Caco-2 (cell line): ENCODE data around the gene ASB15. TPM values are rescaled to one million over a fixed set of nuclear protein-coding genes. Genes with fewer than 3 reads are reported as not detected.

Experiments
- BruUV-seq: library from RNA; stranded (reverse); fragments of 400-500 nt; replicated peaks from 2 replicates; lab custom pipeline; 2021; lab: Mats Ljungman, UMichigan
- CTCF ChIA-PET: fragments of 300-600 bp; sonication (Branson Sonifier 250); formaldehyde crosslinking; loops from one replicate; lab custom pipeline; 2022; ENCODE audit warnings: antibody characterized with exemption; lab: Charles Lee
- POLR2A ChIA-PET: fragments of 300-600 bp; sonication (Branson Sonifier 250); formaldehyde crosslinking; loops from one replicate; lab custom pipeline; 2022; ENCODE audit warnings: antibody characterized with exemption; lab: Charles Lee
- DNase-seq, 2 experiments: peaks; one replicate each; pipeline versions ENCODE4 v3.0.0 to v3.0.0-alpha.2; 2020 to 2022
- H3K27me3 ChIP-seq: replicated peaks from 2 replicates; pipeline ENCODE4 v1.6.0; 2011; ENCODE audit warnings: low read length; ENCODE audit not compliant: control insufficient read depth, insufficient read depth
- H3K36me3 ChIP-seq: 2 replicates; pipeline ENCODE4 v1.5.1; 2011; ENCODE audit warnings: low read length; ENCODE audit not compliant: control insufficient read depth, insufficient read depth
- H3K4me1 ChIP-seq: fragments of 250-450 bp; sonication (Bioruptor Pico); 2 replicates; pipeline ENCODE4 v1.5.1; 2020; ENCODE audit warnings: mild to moderate bottlenecking
- H3K4me3 ChIP-seq: 2 replicates; pipeline ENCODE4 v1.5.1; 2011; ENCODE audit warnings: low read depth, mild to moderate bottlenecking, control low read depth, low read length
- H3K9me3 ChIP-seq: fragments of 250-450 bp; sonication (Bioruptor Pico); 2 replicates; pipeline ENCODE4 v1.5.1; 2020; ENCODE audit warnings: mild to moderate bottlenecking, moderate library complexity
- H3K27ac Mint-ChIP-seq: one replicate; pipeline ENCODE4 v1.8.0; 2022; ENCODE audit warnings: mixed read lengths; ENCODE audit not compliant: unreplicated experiment
- H3K27me3 Mint-ChIP-seq: one replicate; pipeline ENCODE4 v1.8.0; 2022; ENCODE audit warnings: mixed read lengths; ENCODE audit not compliant: insufficient read depth, unreplicated experiment
- H3K36me3 Mint-ChIP-seq: one replicate; pipeline ENCODE4 v1.8.0; 2022; ENCODE audit warnings: mild to moderate bottlenecking, mixed read lengths; ENCODE audit not compliant: insufficient read depth, unreplicated experiment
- H3K4me1 Mint-ChIP-seq: one replicate; pipeline ENCODE4 v1.8.0; 2022; ENCODE audit warnings: low read depth, mixed read lengths; ENCODE audit not compliant: unreplicated experiment
- H3K4me3 Mint-ChIP-seq: one replicate; pipeline ENCODE4 v1.8.0; 2022; ENCODE audit warnings: mild to moderate bottlenecking, moderate library complexity, mixed read lengths; ENCODE audit not compliant: unreplicated experiment
- H3K9me3 Mint-ChIP-seq: one replicate; pipeline ENCODE4 v1.8.0; 2022; ENCODE audit warnings: mixed read lengths; ENCODE audit not compliant: unreplicated experiment
- intact Hi-C: fragments of 100-400 bp; cut with micrococcal nuclease; formaldehyde crosslinking; loops from one replicate; pipeline ENCODE4 v1.10.0; 2022; ENCODE audit not compliant: unreplicated experiment
- total RNA-seq: library from RNA; stranded (reverse); gene quantifications from 2 replicates; pipeline ENCODE4 v1.2.3, GENCODE V29; 2022
- TF ChIP-seq, protein P1 (sequence below), 2 experiments: fragments of 200-600 bp in 1 of 2; IDR thresholded peaks; 1 replicate in 1 of 2; 2 replicates in 1 of 2; pipeline versions ENCODE4 v1.5.1 to v1.8.0; 2011 to 2022; ENCODE audit warnings: antibody characterized with exemption in 1 of 2, control low read depth in 1 of 2, inconsistent platforms in 1 of 2, low read depth in 1 of 2, low read length in 1 of 2, mild to moderate bottlenecking in 1 of 2, moderate library complexity in 1 of 2; ENCODE audit not compliant: insufficient read depth in 1 of 2, severe bottlenecking in 1 of 2, unreplicated experiment in 1 of 2

ASB15 gene
- total RNA-seq, 1 experiment from 2014 or later: not detected

DNA sequence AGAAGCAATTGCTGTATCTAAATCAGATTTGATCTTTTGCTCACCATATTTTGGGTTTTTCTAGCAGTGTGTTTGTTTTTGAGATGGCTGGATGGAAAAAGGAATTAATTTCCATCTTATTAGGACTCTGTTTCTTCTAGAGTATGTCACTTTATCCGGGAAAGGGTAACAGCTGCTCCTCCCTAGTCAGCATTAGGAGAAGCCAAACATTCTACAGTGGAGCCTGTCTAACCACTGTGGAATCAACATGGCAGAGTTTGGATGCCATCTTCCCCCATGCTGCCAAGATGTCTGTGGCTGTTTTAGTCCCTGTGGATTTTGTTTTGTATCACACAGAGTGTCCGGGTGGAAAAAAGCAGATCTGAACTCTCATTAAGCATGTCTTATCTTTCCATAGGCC, 38.0 kb downstream of the ASB15 start:
- no peaks in the 10 kb centered on the region for H3K27me3 ChIP-seq
- DNase-seq: no peak
- H3K4me1 Mint-ChIP-seq: peaks cover 21% of the 10 kb centered on the region
- H3K9me3 Mint-ChIP-seq: no peaks in the 10 kb centered on the region
- POLR2A ChIA-PET: no interaction called here
- intact Hi-C loops: loop anchor here (5.0 kb wide), 1 partner anchor 108 kb away; the partner anchor contains the start of gene WASL
- no peak overlapping the region for H3K27ac Mint-ChIP-seq
- no peaks in the 10 kb centered on the region for H3K9me3 ChIP-seq
- BruUV-seq: no TSS peak
- no peaks in the 10 kb centered on the region for H3K36me3 ChIP-seq
- peaks cover 23% of the 10 kb centered on the region for H3K4me1 ChIP-seq
- H3K36me3 Mint-ChIP-seq: no peaks in the 10 kb centered on the region
- CTCF ChIA-PET: no interaction called here
- no peaks in the 10 kb centered on the region for H3K27me3 Mint-ChIP-seq
- H3K4me3 ChIP-seq: no peak overlapping the region
- TF ChIP-seq, protein P1, sequence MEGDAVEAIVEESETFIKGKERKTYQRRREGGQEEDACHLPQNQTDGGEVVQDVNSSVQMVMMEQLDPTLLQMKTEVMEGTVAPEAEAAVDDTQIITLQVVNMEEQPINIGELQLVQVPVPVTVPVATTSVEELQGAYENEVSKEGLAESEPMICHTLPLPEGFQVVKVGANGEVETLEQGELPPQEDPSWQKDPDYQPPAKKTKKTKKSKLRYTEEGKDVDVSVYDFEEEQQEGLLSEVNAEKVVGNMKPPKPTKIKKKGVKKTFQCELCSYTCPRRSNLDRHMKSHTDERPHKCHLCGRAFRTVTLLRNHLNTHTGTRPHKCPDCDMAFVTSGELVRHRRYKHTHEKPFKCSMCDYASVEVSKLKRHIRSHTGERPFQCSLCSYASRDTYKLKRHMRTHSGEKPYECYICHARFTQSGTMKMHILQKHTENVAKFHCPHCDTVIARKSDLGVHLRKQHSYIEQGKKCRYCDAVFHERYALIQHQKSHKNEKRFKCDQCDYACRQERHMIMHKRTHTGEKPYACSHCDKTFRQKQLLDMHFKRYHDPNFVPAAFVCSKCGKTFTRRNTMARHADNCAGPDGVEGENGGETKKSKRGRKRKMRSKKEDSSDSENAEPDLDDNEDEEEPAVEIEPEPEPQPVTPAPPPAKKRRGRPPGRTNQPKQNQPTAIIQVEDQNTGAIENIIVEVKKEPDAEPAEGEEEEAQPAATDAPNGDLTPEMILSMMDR (IDR thresholded peaks at IDR 0.05; ENCODE audit: insufficient read depth in 1 of 2, low read depth in 1 of 2, low read length in 1 of 2, severe bottlenecking in 1 of 2, unreplicated experiment in 1 of 2): no peak
- no peak overlapping the region for H3K4me3 Mint-ChIP-seq

DNA sequence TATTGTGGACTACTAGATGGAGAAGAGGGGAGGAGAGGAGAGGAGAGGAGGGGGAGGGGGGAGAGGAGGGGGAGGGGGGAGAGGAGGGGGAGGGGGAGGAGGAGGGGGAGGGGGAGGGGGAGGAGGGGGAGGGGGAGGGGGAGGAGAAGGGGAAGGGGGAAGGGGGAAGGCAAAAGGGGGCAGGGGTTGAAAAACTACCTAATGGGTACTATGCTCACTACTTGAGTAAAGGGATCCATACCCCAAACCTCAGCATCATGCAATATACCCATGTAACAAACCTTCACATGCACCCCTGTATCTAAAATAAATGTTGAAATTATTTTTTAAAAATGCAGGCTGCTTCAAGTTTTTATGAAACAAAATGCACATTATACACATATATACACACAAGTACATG, 39.0 kb downstream of the ASB15 start:
- Mint-ChIP-seq H3K36me3 (no peaks in the 10 kb centered on the region), H3K27me3 (no peaks in the 10 kb centered on the region), H3K4me3 (no peak overlapping the region), H3K9me3 (no peaks in the 10 kb centered on the region), H3K4me1 (peaks cover 21% of the 10 kb centered on the region), H3K27ac (no peak overlapping the region)
- no TSS peak for BruUV-seq
- H3K4me1 ChIP-seq: peaks cover 23% of the 10 kb centered on the region
- TF ChIP-seq, protein P1 (IDR thresholded peaks at IDR 0.05; ENCODE audit: insufficient read depth in 1 of 2, low read depth in 1 of 2, low read length in 1 of 2, severe bottlenecking in 1 of 2, unreplicated experiment in 1 of 2): no peak
- H3K36me3 ChIP-seq: no peaks in the 10 kb centered on the region
- ChIA-PET CTCF (no interaction called here), POLR2A (no interaction called here)
- no peak overlapping the region for H3K4me3 ChIP-seq
- no peaks in the 10 kb centered on the region for H3K27me3 ChIP-seq
- intact Hi-C loops: no loop called here
- no peak for DNase-seq
- H3K9me3 ChIP-seq: no peaks in the 10 kb centered on the region

DNA sequence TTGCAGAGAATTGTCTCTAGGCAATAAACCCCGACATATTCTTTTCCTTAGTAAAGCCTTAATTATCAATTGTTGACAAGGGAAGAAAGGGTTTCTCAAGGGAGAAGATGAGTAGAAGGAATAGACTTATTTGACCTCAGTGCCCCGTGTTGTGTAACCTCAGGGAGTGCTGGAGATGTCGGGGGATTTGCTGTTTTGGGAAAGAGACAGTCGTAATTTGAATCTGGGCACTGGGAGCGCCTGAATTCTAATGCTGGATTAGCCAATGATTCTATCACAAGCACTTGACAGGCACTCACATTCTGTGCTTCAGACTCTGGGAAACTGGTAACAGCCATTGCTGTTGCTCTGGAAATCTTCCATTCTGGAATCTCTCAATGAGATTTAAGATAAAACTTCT, 40.3 kb downstream of the ASB15 start:
- BruUV-seq: no TSS peak
- Histone ChIP-seq H3K4me1 (peaks cover 18% of the 10 kb centered on the region), H3K4me3 (no peak overlapping the region), H3K27me3 (no peaks in the 10 kb centered on the region), H3K9me3 (no peaks in the 10 kb centered on the region), H3K36me3 (no peaks in the 10 kb centered on the region)
- intact Hi-C loops: no loop called here
- Mint-ChIP-seq H3K27ac (no peak overlapping the region), H3K9me3 (no peaks in the 10 kb centered on the region), H3K4me3 (no peak overlapping the region), H3K36me3 (no peaks in the 10 kb centered on the region), H3K27me3 (no peaks in the 10 kb centered on the region), H3K4me1 (peaks cover 21% of the 10 kb centered on the region)
- DNase-seq: no peak
- ChIA-PET POLR2A (no interaction called here), CTCF (no interaction called here)
- TF ChIP-seq, protein P1 (IDR thresholded peaks at IDR 0.05; ENCODE audit: insufficient read depth in 1 of 2, low read depth in 1 of 2, low read length in 1 of 2, severe bottlenecking in 1 of 2, unreplicated experiment in 1 of 2): no peak
